Hepatocyte (in vitro differentiated cells): Measurements from ENCODE around the gene TOP2A. TPM values are rescaled to one million over a fixed set of nuclear protein-coding genes. Genes with fewer than 3 reads are reported as not detected.

Experiments
- DNase-seq: peaks from one replicate; pipeline ENCODE4 v3.0.0-alpha.2; 2016; ENCODE audit warnings: low spot score
- H2AFZ ChIP-seq: fragments of 200-600 bp; sonication (generic); 2 replicates; pipeline ENCODE4 v1.6.0; 2016; ENCODE audit warnings: antibody characterized with exemption, mild to moderate bottlenecking
- H3K27ac ChIP-seq: fragments of 200-600 bp; sonication (generic); 2 replicates; pipeline ENCODE4 v1.5.1; 2016; ENCODE audit warnings: mild to moderate bottlenecking
- H3K27me3 ChIP-seq: fragments of 200-600 bp; sonication (generic); 2 replicates; pipeline ENCODE4 v1.6.1; 2016
- H3K36me3 ChIP-seq: fragments of 200-600 bp; sonication (generic); replicated peaks from 2 replicates; pipeline ENCODE4 v1.5.1; 2016; ENCODE audit warnings: low read depth; ENCODE audit not compliant: insufficient read depth
- H3K4me1 ChIP-seq: fragments of 200-600 bp; sonication (generic); 2 replicates; pipeline ENCODE4 v1.5.1; 2016; ENCODE audit warnings: mild to moderate bottlenecking, moderate library complexity; ENCODE audit not compliant: insufficient read depth
- H3K4me2 ChIP-seq: fragments of 200-600 bp; sonication (generic); 2 replicates; pipeline ENCODE4 v1.6.0; 2016
- H3K4me3 ChIP-seq: fragments of 200-600 bp; sonication (generic); 2 replicates; pipeline ENCODE4 v1.5.1; 2016; ENCODE audit warnings: mild to moderate bottlenecking
- H3K79me2 ChIP-seq: fragments of 200-600 bp; sonication (generic); 2 replicates; pipeline ENCODE4 v1.6.0; 2017; ENCODE audit warnings: mild to moderate bottlenecking
- H3K9me2 ChIP-seq: fragments of 200-600 bp; sonication (generic); replicated peaks from 2 replicates; pipeline ENCODE4 v1.6.0; 2017; ENCODE audit warnings: mild to moderate bottlenecking; ENCODE audit not compliant: insufficient read depth
- H3K9me3 ChIP-seq: fragments of 200-600 bp; sonication (generic); 2 replicates; pipeline ENCODE4 v1.5.1; 2016; ENCODE audit warnings: low read depth, mild to moderate bottlenecking
- H4K20me1 ChIP-seq: fragments of 200-600 bp; sonication (generic); 2 replicates; pipeline ENCODE4 v1.6.0; 2016; ENCODE audit warnings: mild to moderate bottlenecking; ENCODE audit not compliant: insufficient read depth, poor library complexity, severe bottlenecking
- CTCF ChIP-seq: fragments of 200-600 bp; sonication (generic); IDR thresholded peaks from 2 replicates; pipeline ENCODE4 v1.5.1; 2016; ENCODE audit warnings: antibody characterized with exemption, mild to moderate bottlenecking; ENCODE audit not compliant: poor library complexity
- EZH2 ChIP-seq: fragments of 200-600 bp; sonication (generic); IDR thresholded peaks from 2 replicates; pipeline ENCODE4 v1.6.1; 2016; ENCODE audit warnings: antibody characterized with exemption, mild to moderate bottlenecking, borderline replicate concordance
- EZH2phosphoT487 ChIP-seq: fragments of 200-600 bp; sonication (generic); IDR thresholded peaks from one replicate; pipeline ENCODE4 v1.6.1; 2018; ENCODE audit warnings: antibody characterized with exemption, mild to moderate bottlenecking, low read depth, moderate library complexity; ENCODE audit not compliant: unreplicated experiment, severe bottlenecking
- WGBS: methylation state at CpG from one replicate; pipeline ENCODE4 v1.1.6; 2016; ENCODE audit warnings: low lambda C conversion rate; ENCODE audit errors: missing lambda C conversion rate; 5-methylcytosine and 5-hydroxymethylcytosine counted together
- polyA plus RNA-seq: library from polyadenylated mRNA; unstranded; fragments of >200 nt; fragmentation: Nextera tagmentation; extraction: Ambion mirVana; gene quantifications from 2 replicates; pipeline ENCODE4 v1.2.1, GENCODE V29; 2016
- total RNA-seq: library from RNA; depleted of rRNA; stranded (reverse); fragments of >200 nt; gene quantifications from 2 replicates; pipeline ENCODE4 v1.2.3, GENCODE V29; 2014

The TOP2A gene
- total and polyA plus RNA-seq, 2 experiments from 2014 or later, result 21.3 to 37.4 TPM

- peaks cover 15% of the 10 kb centered on the region for H3K4me1 ChIP-seq
- no peaks in the 10 kb centered on the region for H3K36me3 ChIP-seq
- no peaks in the 10 kb centered on the region for H3K27me3 ChIP-seq
- peak overlapping the region; percentile 55 for H3K4me3 ChIP-seq
- peak overlapping the region; percentile 97 for H2AFZ ChIP-seq
- peaks cover 36% of the 10 kb centered on the region for H3K79me2 ChIP-seq
- peak overlapping the region; percentile 98 for H3K4me2 ChIP-seq
- peaks cover 6% of the 10 kb centered on the region for H4K20me1 ChIP-seq
- 48% methylated on average over 20 of the region's 29 CpGs for WGBS
- H3K27ac ChIP-seq, result peak overlapping the region; percentile 94
- H3K9me3 ChIP-seq, result no peaks in the 10 kb centered on the region
- TF ChIP-seq EZH2phosphoT487 (no peak), EZH2 (no peak), CTCF (no peak)
- no peaks in the 10 kb centered on the region for H3K9me2 ChIP-seq
- DNase-seq, result no peak
Observed at GRCh38 chr17:40442392-40443195, 24.9 kb upstream of the TOP2A start.

DNA sequence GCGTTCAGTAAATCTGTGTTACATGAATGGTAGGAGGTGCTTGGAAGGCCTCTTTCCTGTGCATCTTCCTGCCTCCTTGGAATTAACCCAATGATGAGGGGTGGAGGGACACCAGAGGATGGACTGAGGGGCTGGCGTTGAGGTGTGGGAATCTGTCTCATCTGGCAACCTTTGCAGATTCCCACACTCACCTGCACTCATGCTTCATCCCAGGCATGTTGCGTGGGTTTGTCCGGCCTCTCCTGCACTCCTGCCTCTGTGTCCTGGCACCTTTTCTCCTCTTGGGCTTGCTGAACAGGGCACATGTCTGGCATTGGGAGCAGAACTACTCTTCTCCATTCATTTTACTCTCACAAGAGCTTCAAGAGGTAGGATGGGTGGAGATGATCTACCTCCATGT is 22.5 kb upstream of the TOP2A start:
- Histone ChIP-seq H3K9me2 (no peaks in the 10 kb centered on the region), H2AFZ (no peak overlapping the region), H3K27me3 (no peaks in the 10 kb centered on the region), H3K4me2 (no peak overlapping the region), H3K4me1 (peaks cover 13% of the 10 kb centered on the region), H3K36me3 (no peaks in the 10 kb centered on the region), H3K27ac (no peak overlapping the region), H3K79me2 (peaks cover 12% of the 10 kb centered on the region), H4K20me1 (no peaks in the 10 kb centered on the region), H3K9me3 (no peaks in the 10 kb centered on the region), H3K4me3 (no peak overlapping the region)
- 89% methylated on average over 4 of the region's 4 CpGs for WGBS
- TF ChIP-seq CTCF (no peak), EZH2phosphoT487 (no peak), EZH2 (no peak)
- DNase-seq, result no peak

- 96% methylated on average over 5 of the region's 5 CpGs for WGBS
- TF ChIP-seq CTCF, result no peak
- TF ChIP-seq EZH2, result no peak
- TF ChIP-seq EZH2phosphoT487, result no peak
- H3K27ac ChIP-seq, result no peak overlapping the region
Observed at GRCh38 chr17:40437095-40437732, 19.5 kb upstream of the TOP2A start.

More at GRCh38 chr17:40437095-40437732, 19.5 kb upstream of the TOP2A start:
- H3K9me3 ChIP-seq, result no peaks in the 10 kb centered on the region
- no peaks in the 10 kb centered on the region for H3K27me3 ChIP-seq
- no peaks in the 10 kb centered on the region for H3K36me3 ChIP-seq
- no peaks in the 10 kb centered on the region for H4K20me1 ChIP-seq
- peaks cover 12% of the 10 kb centered on the region for H3K4me1 ChIP-seq
- no peaks in the 10 kb centered on the region for H3K9me2 ChIP-seq
- H3K4me3 ChIP-seq, result no peak overlapping the region
- H3K79me2 ChIP-seq, result no peaks in the 10 kb centered on the region
- DNase-seq, result no peak
- H3K4me2 ChIP-seq, result no peak overlapping the region
- H2AFZ ChIP-seq, result no peak overlapping the region
